ENCODE measurements around the gene CEP112.
A peak's percentile ranks its signal among the peaks of the same experiment; 100 is the strongest.

The CEP112 gene

DNA sequence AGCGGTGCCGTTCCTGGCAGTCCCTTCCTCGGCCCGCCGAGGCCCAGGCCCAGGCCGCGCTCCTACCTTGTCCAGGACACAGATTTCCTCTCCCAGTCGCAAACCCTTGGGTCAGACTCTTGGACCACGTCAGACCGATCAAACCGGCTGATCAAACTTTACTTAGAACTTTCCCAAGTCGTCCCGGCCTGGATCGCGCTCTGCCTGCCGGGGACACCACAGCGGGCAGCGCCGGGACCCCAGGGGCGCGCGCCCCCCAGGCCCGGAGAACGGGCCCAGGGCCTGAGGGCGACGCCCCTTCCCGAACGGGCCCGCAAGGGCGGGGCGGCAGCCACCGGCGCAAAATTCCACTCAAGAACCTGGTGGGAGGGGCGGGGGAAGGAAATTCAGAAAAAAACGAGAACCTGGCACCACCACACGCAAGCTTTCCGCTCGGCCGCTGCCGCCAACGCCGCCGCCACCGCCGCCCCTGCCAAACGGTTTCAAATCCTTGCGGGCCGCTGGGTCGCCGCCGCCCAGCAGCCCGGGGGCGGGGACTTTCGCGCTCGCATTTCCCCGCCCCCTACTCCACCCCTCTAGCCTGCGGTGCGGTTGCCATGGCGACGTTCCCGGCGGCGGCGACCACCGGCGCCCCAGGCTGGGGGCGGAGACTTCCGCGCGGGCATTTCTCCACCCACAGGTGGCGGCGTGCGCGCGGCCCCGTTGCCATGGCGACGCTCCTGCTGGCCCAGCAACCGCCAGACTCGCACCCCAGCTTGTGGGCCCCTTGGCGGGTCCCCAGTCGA lies at the start of gene CEP112:
Gene CEP112 (minus strand): TSS at position 541 of the 785 bp plus-strand sequence.
- H3K4me1 Mint-ChIP-seq, result peaks cover 20% of the 10 kb centered on the region
- peak within 1 kb of the TSS; percentile 88 to 91 (median 91) for H3K4me3 Mint-ChIP-seq
- TF ChIP-seq, protein P1, sequence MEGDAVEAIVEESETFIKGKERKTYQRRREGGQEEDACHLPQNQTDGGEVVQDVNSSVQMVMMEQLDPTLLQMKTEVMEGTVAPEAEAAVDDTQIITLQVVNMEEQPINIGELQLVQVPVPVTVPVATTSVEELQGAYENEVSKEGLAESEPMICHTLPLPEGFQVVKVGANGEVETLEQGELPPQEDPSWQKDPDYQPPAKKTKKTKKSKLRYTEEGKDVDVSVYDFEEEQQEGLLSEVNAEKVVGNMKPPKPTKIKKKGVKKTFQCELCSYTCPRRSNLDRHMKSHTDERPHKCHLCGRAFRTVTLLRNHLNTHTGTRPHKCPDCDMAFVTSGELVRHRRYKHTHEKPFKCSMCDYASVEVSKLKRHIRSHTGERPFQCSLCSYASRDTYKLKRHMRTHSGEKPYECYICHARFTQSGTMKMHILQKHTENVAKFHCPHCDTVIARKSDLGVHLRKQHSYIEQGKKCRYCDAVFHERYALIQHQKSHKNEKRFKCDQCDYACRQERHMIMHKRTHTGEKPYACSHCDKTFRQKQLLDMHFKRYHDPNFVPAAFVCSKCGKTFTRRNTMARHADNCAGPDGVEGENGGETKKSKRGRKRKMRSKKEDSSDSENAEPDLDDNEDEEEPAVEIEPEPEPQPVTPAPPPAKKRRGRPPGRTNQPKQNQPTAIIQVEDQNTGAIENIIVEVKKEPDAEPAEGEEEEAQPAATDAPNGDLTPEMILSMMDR (IDR thresholded peaks at IDR 0.05; ENCODE audit: unreplicated experiment in 3 of 3), result no peak
- H3K27ac Mint-ChIP-seq, result peak within 1 kb of the TSS; percentile 79 to 89 (median 81)
- no peaks in the 10 kb centered on the region for H3K9me3 Mint-ChIP-seq
- no peaks in the 10 kb centered on the region for H3K27me3 Mint-ChIP-seq (ENCODE audit: low read depth)
- no peaks in the 10 kb centered on the region for H3K36me3 Mint-ChIP-seq (ENCODE audit: low read depth)

DNA sequence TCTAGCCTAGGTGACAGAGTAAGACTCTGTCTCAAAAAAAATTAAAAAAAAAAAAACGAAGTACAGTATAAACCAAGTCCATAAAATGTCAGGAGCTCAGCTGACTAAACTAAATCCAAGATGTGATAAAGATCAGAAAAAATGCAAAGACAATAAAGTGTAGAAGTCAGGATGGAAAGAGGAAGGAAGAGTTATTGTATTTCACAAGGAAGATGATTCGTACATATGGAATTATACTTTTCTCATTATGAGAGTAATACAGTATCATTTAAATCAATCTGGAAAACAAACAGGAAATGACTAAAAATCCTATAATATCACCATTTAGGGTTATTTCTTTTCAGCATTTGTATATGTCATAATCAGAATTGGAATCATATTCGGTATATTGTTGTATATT lies 48.7 kb upstream of the CEP112 start:
- Mint-ChIP-seq H3K36me3 (ENCODE audit: low read depth) (no peaks in the 10 kb centered on the region), H3K9me3 (no peaks in the 10 kb centered on the region), H3K27ac (no peak overlapping the region), H3K4me1 (no peaks in the 10 kb centered on the region), H3K4me3 (no peak overlapping the region), H3K27me3 (ENCODE audit: low read depth) (peaks cover 10% of the 10 kb centered on the region)
- TF ChIP-seq, protein P1 (IDR thresholded peaks at IDR 0.05; ENCODE audit: unreplicated experiment in 3 of 3), result no peak

DNA sequence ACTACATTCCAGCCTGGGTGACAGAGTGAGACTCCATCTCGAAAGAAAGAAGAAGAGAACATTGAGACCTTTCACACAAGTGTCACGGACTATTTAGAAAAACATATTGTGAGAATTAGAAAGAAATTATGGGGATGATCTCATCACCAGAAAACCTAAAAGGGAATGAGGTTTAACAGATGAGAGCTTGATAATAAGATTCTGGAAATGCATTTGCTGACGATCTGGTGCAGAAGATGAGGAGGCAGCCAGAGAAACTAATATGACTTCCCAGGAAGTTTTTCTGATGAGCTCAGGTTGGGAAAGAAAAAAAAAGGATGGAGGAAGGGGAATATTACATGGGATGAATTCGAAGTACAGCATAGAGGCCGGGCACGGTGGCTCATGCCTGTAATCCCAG lies 48.1 kb upstream of the CEP112 start:
- H3K4me1 Mint-ChIP-seq, result no peaks in the 10 kb centered on the region
- peaks cover 10% of the 10 kb centered on the region for H3K27me3 Mint-ChIP-seq (ENCODE audit: low read depth)
- no peak overlapping the region for H3K27ac Mint-ChIP-seq
- H3K36me3 Mint-ChIP-seq (ENCODE audit: low read depth), result no peaks in the 10 kb centered on the region
- TF ChIP-seq, protein P1 (IDR thresholded peaks at IDR 0.05; ENCODE audit: unreplicated experiment in 3 of 3), result no peak
- H3K9me3 Mint-ChIP-seq, result no peaks in the 10 kb centered on the region
- H3K4me3 Mint-ChIP-seq, result no peak overlapping the region

DNA sequence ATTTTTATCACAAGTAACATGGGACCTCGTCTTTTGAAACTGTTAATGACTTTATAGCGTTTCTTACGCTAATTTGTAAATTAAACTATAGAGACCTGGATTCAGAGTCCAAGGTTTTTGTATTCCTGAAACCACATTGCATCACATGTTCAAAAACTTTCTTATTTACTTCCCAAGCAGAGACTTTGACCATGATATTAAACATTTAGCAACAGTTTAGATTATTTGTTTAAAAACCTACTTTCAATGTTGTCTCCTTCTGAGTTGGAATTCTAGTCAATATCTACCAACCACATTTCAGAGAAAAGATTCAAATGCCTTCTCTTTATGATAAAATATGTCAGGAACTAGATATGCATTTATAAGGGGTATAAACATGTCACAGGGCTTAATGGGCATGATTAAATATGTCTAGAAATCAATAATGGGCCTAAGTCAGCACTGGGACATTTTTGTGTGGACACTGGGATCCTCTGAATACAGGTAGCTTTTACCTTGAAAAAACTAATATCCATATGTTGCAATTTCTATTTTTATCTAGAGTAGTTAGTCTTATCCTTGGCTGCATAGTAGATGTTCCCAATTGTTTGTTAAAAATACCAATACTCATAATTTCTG lies 43.6 kb upstream of the CEP112 start:
- TF ChIP-seq, protein P1 (IDR thresholded peaks at IDR 0.05; ENCODE audit: unreplicated experiment in 3 of 3), result no peak
- peaks cover 10% of the 10 kb centered on the region for H3K27me3 Mint-ChIP-seq (ENCODE audit: low read depth)
- no peaks in the 10 kb centered on the region for H3K9me3 Mint-ChIP-seq
- H3K36me3 Mint-ChIP-seq (ENCODE audit: low read depth), result no peaks in the 10 kb centered on the region
- H3K4me3 Mint-ChIP-seq, result no peak overlapping the region
- no peak overlapping the region for H3K27ac Mint-ChIP-seq
- peaks cover 4% of the 10 kb centered on the region for H3K4me1 Mint-ChIP-seq

DNA sequence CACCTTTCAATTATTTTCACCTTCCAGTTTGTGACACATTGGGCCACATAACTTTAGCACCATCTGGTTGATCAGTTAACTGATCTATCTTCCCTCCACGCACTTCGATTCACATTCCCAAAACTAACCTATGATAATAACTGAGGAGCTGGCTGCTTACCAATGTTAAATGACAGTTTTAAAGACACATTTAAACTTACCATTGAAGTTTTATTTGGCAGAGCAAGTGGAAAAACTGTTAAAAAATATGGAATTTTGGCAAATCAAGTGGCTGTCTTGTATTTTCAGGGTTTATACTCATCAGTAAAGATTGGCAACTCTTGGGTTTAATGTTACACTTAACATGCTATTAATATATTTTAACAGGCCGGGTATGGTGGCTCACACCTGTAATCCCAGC lies 42.7 kb upstream of the CEP112 start:
- H3K27ac Mint-ChIP-seq, result no peak overlapping the region
- H3K4me3 Mint-ChIP-seq, result no peak overlapping the region
- TF ChIP-seq, protein P1 (IDR thresholded peaks at IDR 0.05; ENCODE audit: unreplicated experiment in 3 of 3), result no peak
- peaks cover 9% of the 10 kb centered on the region for H3K4me1 Mint-ChIP-seq
- H3K27me3 Mint-ChIP-seq (ENCODE audit: low read depth), result peaks cover 4% of the 10 kb centered on the region
- H3K36me3 Mint-ChIP-seq (ENCODE audit: low read depth), result no peaks in the 10 kb centered on the region
- H3K9me3 Mint-ChIP-seq, result no peaks in the 10 kb centered on the region
